ENCODE data around the gene PLPPR3.
"Not testable (repeated sequence)": the region's sequence is repeated elsewhere in the genome, so short reads cannot be mapped to it uniquely, and the experiment has no call there.

Gene PLPPR3

GRCh38 chr19:821825-822503, at the start of gene PLPPR3:
Gene PLPPR3, minus strand, starts transcription at chr19:821955. Its CDS starts 396 bp downstream, at chr19:821559.
- no peak for DNase-seq

- DNase-seq, result peak; percentile 80
These were observed 49.2 kb upstream of the PLPPR3 start for GRCh38 chr19:870963-871401.

GRCh38 chr19:870314-870713, 48.6 kb upstream of the PLPPR3 start:
- DNase-seq, result no peak

- no peak for DNase-seq
These were observed 47.8 kb upstream of the PLPPR3 start for GRCh38 chr19:869245-870177.

- no peak for DNase-seq
These were observed 46.9 kb upstream of the PLPPR3 start for GRCh38 chr19:868458-869244.

- no peak for DNase-seq
These were observed 46.2 kb upstream of the PLPPR3 start for GRCh38 chr19:867855-868457.

- DNase-seq, result no peak
These were observed 45.6 kb upstream of the PLPPR3 start for GRCh38 chr19:867301-867793.

GRCh38 chr19:866769-867300, 45.1 kb upstream of the PLPPR3 start:
- no peak for DNase-seq

- no peak for DNase-seq
These were observed 41.5 kb upstream of the PLPPR3 start for GRCh38 chr19:863315-863620.

GRCh38 chr19:862581-863314, 41.0 kb upstream of the PLPPR3 start:
- DNase-seq, result no peak

GRCh38 chr19:861756-862580, 40.2 kb upstream of the PLPPR3 start:
- DNase-seq, result peak; percentile 63

- no peak for DNase-seq
These were observed 39.5 kb upstream of the PLPPR3 start for GRCh38 chr19:861141-861755.

- no peak for DNase-seq
These were observed 37.4 kb upstream of the PLPPR3 start, which contains the start of gene CFD for GRCh38 chr19:858868-859843. Gene CFD, plus strand, starts transcription at chr19:859664. Its CDS starts 26 bp downstream, at chr19:859690.

GRCh38 chr19:858284-858683, 36.5 kb upstream of the PLPPR3 start:
- no peak for DNase-seq

- no peak for DNase-seq
These were observed 33.9 kb upstream of the PLPPR3 start for GRCh38 chr19:855566-856120.

GRCh38 chr19:855142-855541, 33.4 kb upstream of the PLPPR3 start:
- DNase-seq, result no peak

GRCh38 chr19:854549-854948, 32.8 kb upstream of the PLPPR3 start:
- no peak for DNase-seq

GRCh38 chr19:853614-854220, 32.0 kb upstream of the PLPPR3 start:
- DNase-seq, result not testable (repeated sequence)

Data from SHP77 treated with DMSO at 0.1 percent for 48 hours (cell line).